ENCODE data around the gene BAIAP2L1.

DNA sequence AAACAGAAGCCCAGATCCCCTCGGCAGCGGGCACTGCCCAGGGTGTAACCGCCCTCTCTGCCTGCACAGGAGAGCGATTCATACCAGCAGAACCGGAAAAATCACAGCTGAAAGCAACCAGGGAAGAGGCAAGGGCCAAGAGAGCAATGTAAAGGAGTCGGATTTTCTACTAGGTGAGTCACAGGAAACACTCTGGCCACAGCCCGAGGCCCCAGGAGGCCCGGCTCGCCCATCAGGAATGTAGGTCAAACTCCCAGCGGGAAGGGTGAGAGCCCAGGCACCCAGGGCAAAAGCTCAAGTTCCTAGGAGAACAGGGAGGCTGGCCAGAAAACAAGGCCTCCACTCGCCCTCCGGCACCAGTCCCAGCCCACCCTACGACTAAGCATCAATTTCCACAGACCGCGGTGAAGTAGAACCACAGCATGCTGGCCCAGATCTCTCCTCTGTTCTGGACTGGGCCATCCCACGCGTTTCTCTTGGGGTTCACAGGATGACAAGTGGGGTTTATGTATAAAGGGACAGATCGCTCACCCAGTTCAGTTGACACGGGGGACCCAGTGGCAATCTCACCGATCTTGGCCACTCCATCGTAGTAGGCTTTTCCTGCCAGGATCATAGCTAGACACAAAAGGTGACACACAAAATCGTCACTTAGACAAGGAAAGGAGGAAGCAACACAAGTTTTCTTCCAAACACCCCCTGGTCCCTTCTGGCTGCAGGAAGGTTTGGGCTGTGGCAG, 46.2 kb downstream of the BAIAP2L1 start:
- TF ChIP-seq CTCF (IDR thresholded peaks at IDR 0.05), result no peak
- no peak for TF ChIP-seq POLR2AphosphoS5 (IDR thresholded peaks at IDR 0.05)
